NCI-H2227 treated with DMSO at 0.1 percent for 48 hours (cell line): ENCODE results near the gene OR4B1.

Experiments used
- DNase-seq: peaks from one replicate; lab custom pipeline; 2025; lab: John Stamatoyannopoulos, UW

OR4B1 gene

GRCh38 chr11:48263423-48263911 is 46.9 kb downstream of the OR4B1 start, which contains the start of gene OR4X1:
TSS of gene OR4X1 (plus strand) at chr11:48263861. CDS start at chr11:48263861, 0 bp downstream.
- no peak for DNase-seq
